ENCODE results near the gene RARG.
A peak's percentile ranks its signal among the peaks of the same experiment; 100 is the strongest.

Gene RARG

GRCh38 chr12:53214221-53214620, 17.8 kb downstream of the RARG start:
- DNase-seq (ENCODE audit: insufficient read length, low spot score) (no peak), FAIRE-seq (no peak)
- TF ChIP-seq CTCF (IDR thresholded peaks at IDR 0.05; ENCODE audit: insufficient read depth, missing control alignments): no peak

- peak; percentile 92 for TF ChIP-seq CTCF (IDR thresholded peaks at IDR 0.05; ENCODE audit: insufficient read depth, missing control alignments)
- DNase-seq (ENCODE audit: insufficient read length, low spot score) (peak; percentile 98), FAIRE-seq (no peak)
These were observed 18.7 kb downstream of the RARG start for GRCh38 chr12:53213348-53213747.

- FAIRE-seq (no peak), DNase-seq (ENCODE audit: insufficient read length, low spot score) (no peak)
- no peak for TF ChIP-seq CTCF (IDR thresholded peaks at IDR 0.05; ENCODE audit: insufficient read depth, missing control alignments)
These were observed 19.1 kb downstream of the RARG start for GRCh38 chr12:53212931-53213330.

GRCh38 chr12:53211476-53212381, 20.3 kb downstream of the RARG start:
- peak; percentile 34 for TF ChIP-seq CTCF (IDR thresholded peaks at IDR 0.05; ENCODE audit: insufficient read depth, missing control alignments)
- no peak for FAIRE-seq
- DNase-seq (ENCODE audit: insufficient read length, low spot score): no peak

GRCh38 chr12:53210843-53211242, 21.2 kb downstream of the RARG start:
- no peak for TF ChIP-seq CTCF (IDR thresholded peaks at IDR 0.05; ENCODE audit: insufficient read depth, missing control alignments)

GRCh38 chr12:53208877-53209463, 23.0 kb downstream of the RARG start:
- DNase-seq (ENCODE audit: insufficient read length, low spot score): no peak
- no peak for FAIRE-seq
- no peak for TF ChIP-seq CTCF (IDR thresholded peaks at IDR 0.05; ENCODE audit: insufficient read depth, missing control alignments)

More at GRCh38 chr12:53210843-53211242, 21.2 kb downstream of the RARG start:
- no peak for FAIRE-seq
- DNase-seq (ENCODE audit: insufficient read length, low spot score): no peak

- TF ChIP-seq CTCF (IDR thresholded peaks at IDR 0.05; ENCODE audit: insufficient read depth, missing control alignments): no peak
- DNase-seq (ENCODE audit: insufficient read length, low spot score) (no peak), FAIRE-seq (no peak)
These were observed 23.6 kb downstream of the RARG start for GRCh38 chr12:53208435-53208834.

Data from D721Med (cell line).